ENCODE results near the gene PDCD4.

PDCD4 gene

GRCh38 chr10:110835841-110836240 is 35.9 kb upstream of the PDCD4 start:
- TF ChIP-seq ZFX (IDR thresholded peaks at IDR 0.05; ENCODE audit: borderline replicate concordance) (no peak), CTCF (IDR thresholded peaks at IDR 0.05) (no peak)
- H3K27ac ChIP-seq, result no peak overlapping the region

GRCh38 chr10:110836706-110837105 is 35.0 kb upstream of the PDCD4 start:
- H3K27ac ChIP-seq, result no peak overlapping the region
- TF ChIP-seq CTCF (IDR thresholded peaks at IDR 0.05) (no peak), ZFX (IDR thresholded peaks at IDR 0.05; ENCODE audit: borderline replicate concordance) (no peak)

- no peak overlapping the region for H3K27ac ChIP-seq
- TF ChIP-seq ZFX (IDR thresholded peaks at IDR 0.05; ENCODE audit: borderline replicate concordance) (no peak), CTCF (IDR thresholded peaks at IDR 0.05) (no peak)
Observed at GRCh38 chr10:110837418-110838171, 34.1 kb upstream of the PDCD4 start.

GRCh38 chr10:110840225-110840922 is 31.4 kb upstream of the PDCD4 start:
- no peak overlapping the region for H3K27ac ChIP-seq
- TF ChIP-seq CTCF (IDR thresholded peaks at IDR 0.05) (no peak), ZFX (IDR thresholded peaks at IDR 0.05; ENCODE audit: borderline replicate concordance) (no peak)

- TF ChIP-seq ZFX (IDR thresholded peaks at IDR 0.05; ENCODE audit: borderline replicate concordance), result no peak
- no peak for TF ChIP-seq CTCF (IDR thresholded peaks at IDR 0.05)
- H3K27ac ChIP-seq, result no peak overlapping the region
Observed at GRCh38 chr10:110840923-110841428, 30.8 kb upstream of the PDCD4 start.

- TF ChIP-seq CTCF (IDR thresholded peaks at IDR 0.05) (no peak), ZFX (IDR thresholded peaks at IDR 0.05; ENCODE audit: borderline replicate concordance) (no peak)
Observed at GRCh38 chr10:110841767-110842267, 29.9 kb upstream of the PDCD4 start.

More at GRCh38 chr10:110841767-110842267, 29.9 kb upstream of the PDCD4 start:
- no peak overlapping the region for H3K27ac ChIP-seq

Measured in 22Rv1 (cell line).